Occipital lobe (tissue), 3 donors: ENCODE measurements around the gene TRAPPC13. TPM values are rescaled to one million over a fixed set of nuclear protein-coding genes. Genes with fewer than 3 reads are reported as not detected.
"Not testable (repeated sequence)": the region's sequence is repeated elsewhere in the genome, so short reads cannot be mapped to it uniquely, and the experiment has no call there.

Experiments
- DNase-seq: peaks from one replicate; lab custom pipeline; 2025; lab: John Stamatoyannopoulos, UW
- small RNA-seq: library from RNA; depleted of rRNA; stranded (forward); fragments of <200 nt; gene quantifications from one replicate; pipeline ENCODE3, GENCODE V24; 2014
- total RNA-seq: library from RNA; depleted of rRNA; stranded (reverse); fragments of >200 nt; gene quantifications from one replicate; pipeline ENCODE4 v1.2.3, GENCODE V29; 2014

The TRAPPC13 gene
- total RNA-seq, 1 donor from 2014 or later, result 40.6 TPM

DNA sequence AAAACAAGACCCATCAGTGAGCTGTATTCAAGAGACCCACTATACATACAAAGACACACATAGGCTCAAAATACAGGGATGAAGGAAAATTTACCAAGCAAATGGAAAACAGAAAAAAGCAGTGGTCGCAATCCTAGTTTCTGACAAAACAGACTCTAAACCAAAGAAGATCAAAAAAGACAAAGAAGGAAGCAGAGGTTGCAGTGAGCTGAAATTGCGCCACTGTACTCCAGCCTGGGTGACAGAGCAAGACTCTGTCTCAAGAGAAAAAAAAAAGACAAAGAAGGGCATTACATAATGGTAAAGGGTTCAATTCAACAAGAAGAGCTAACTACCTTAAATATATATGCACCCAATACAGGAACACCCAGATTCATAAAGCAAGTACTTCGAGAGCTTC, 51.2 kb downstream of the TRAPPC13 start:
- DNase-seq, result not testable (repeated sequence)

GRCh38 chr5:65682148-65682547, 57.3 kb downstream of the TRAPPC13 start:
- DNase-seq, result no peak

- no peak for DNase-seq
Measured at GRCh38 chr5:65693121-65693520, 68.3 kb downstream of the TRAPPC13 start.

- no peak for DNase-seq
Measured at GRCh38 chr5:65695162-65695755, 70.4 kb downstream of the TRAPPC13 start.

GRCh38 chr5:65695896-65696295, 71.1 kb downstream of the TRAPPC13 start:
- DNase-seq, result no peak

DNA sequence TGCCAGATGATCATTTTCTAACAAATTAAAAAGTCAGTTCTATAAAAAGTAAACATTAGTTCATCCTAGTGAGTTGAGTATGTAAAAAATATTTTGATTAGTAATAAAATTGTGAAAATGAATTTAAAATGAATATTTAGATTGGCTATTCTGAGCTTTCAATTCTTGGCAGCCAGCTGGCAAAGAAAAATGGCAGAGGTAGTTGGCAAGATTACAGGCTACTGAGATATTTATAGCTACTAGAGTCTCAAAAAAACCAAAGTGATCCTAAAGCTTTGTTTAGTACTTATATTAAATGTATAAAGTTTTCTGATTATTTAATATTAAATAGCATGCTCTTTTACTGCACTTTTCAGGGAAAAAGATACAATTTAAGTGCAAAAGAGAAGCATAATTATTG, 72.1 kb downstream of the TRAPPC13 start:
- DNase-seq, result no peak

DNA sequence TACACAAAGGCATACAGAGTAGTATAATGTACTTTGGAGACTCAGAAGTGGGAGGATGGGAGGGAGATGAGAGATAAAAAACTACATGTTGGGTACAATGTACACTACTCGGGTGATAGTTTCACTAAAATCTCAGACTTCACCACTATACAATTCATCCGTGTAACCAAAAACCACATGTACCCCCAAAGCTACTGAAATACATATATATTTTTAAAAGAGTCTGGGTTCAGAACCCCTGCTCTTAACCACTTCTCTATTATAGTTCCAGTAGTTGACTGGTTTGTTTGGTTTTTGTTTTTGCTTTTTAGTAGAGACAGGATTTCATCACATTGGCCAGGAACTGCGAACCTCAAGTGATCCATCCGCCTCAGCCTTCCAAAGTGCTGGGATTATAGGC, 74.5 kb downstream of the TRAPPC13 start:
- no peak for DNase-seq

DNA sequence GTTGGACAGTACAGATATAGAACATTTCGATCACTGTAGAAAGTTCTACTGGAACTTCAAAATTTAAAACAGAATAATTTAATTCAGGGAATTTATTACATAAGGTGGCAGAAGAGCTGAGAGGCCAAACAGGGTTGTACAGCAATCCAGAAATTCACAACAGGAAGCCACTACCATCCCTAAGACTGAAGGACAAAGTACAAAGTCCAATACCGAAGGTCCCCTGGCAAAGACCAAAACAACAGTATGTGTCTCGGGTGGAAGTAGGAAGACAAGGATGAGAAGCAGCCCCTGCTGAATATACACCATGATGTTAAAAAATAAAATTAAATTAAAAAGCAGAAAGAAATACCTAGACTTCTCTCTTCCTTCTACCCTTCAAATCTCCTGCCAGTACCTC, 77.2 kb downstream of the TRAPPC13 start:
- no peak for DNase-seq

DNA sequence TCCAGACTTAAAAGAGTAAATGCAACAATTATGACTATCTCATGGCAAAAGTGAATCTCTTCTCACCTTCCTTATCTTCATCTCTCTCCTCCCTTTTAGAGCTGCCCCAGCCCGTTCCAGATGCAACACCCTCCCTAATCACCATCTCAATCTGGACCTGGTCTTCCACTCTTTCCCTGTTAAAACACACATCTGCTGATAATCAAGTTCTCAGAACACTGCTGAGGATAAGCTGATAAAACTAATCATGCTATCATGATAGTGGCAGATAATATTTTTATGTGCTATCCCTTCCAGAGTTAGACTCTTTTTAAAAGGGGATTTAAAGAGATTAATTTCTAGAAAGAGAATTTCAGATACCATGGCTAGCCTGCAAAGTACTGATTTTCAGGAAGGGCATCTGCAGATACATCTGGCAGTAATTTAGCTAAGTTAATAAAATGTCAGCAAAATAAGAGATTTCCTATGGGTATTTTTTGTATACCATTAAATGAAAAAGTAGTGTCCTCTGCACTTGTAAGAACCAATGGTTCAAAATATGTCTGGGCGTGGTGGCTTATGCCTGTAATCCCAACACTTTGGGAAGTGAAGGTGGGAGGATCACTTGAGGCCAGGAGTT, 79.9 kb downstream of the TRAPPC13 start:
- DNase-seq, result no peak

- no peak for DNase-seq
Measured at GRCh38 chr5:65707663-65708062, 82.8 kb downstream of the TRAPPC13 start.

DNA sequence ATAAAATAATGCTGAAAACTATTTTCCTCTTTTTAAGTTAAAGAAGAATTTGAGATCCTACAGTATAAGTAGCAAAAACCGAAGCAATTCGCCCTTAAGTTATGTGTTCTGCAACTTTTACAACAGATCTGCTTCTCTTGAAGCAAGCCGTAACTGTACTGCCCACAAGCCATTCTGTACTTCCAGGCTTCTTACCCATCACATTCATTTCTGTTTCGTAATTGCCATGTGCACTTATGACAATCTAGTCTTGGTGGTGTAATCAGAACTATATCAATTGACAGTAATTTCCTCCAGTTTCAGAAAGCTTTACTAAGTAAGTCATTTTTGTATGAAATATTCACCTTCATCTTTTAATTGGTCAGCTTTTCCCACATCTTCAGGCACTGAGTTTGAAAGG, 83.3 kb downstream of the TRAPPC13 start:
- no peak for DNase-seq

Small RNAs within 50 kb of the gene (small RNA-seq; reads per million reads assigned to genes)
- not detected for gene RNU6-540P

Other genes starting within 250 kb of the TRAPPC13 start
- 17.5 TPM for gene ADAMTS6, start 143.1 kb upstream of the TRAPPC13 start, total RNA-seq
- gene CENPK, start 61.9 kb upstream of the TRAPPC13 start, total RNA-seq, result 8.1 TPM
- 60.5 TPM for gene PPWD1, start 61.7 kb upstream of the TRAPPC13 start, total RNA-seq
- 94.1 TPM for gene TRIM23, start 694 bp upstream of the TRAPPC13 start, total RNA-seq
- gene SHLD3, start within 50 bp of the TRAPPC13 start, total RNA-seq, result 17.2 TPM
- 35.9 TPM for gene SGTB, start 97.1 kb downstream of the TRAPPC13 start, total RNA-seq
- 61.6 TPM for gene NLN, start 97.2 kb downstream of the TRAPPC13 start, total RNA-seq